Prostate gland (tissue), 2 donors: ENCODE results near the gene TNFSF4.

Experiments
- CTCF ChIP-seq, 4 experiments: fragments of 200-600 bp in 2 of 4; fragments of 450-650 bp in 2 of 4; sonication (generic) in 2 of 4; IDR thresholded peaks; 1 replicate in 3 of 4; 2 replicates in 1 of 4; pipeline ENCODE4 v1.5.1; 2016 to 2019; ENCODE audit warnings: antibody characterized with exemption in 4 of 4, mild to moderate bottlenecking in 2 of 4, moderate library complexity in 2 of 4
- POLR2A ChIP-seq: fragments of 450-650 bp; IDR thresholded peaks from one replicate; pipeline ENCODE4 v1.6.1; 2016; ENCODE audit warnings: antibody characterized with exemption, mild to moderate bottlenecking

DNA sequence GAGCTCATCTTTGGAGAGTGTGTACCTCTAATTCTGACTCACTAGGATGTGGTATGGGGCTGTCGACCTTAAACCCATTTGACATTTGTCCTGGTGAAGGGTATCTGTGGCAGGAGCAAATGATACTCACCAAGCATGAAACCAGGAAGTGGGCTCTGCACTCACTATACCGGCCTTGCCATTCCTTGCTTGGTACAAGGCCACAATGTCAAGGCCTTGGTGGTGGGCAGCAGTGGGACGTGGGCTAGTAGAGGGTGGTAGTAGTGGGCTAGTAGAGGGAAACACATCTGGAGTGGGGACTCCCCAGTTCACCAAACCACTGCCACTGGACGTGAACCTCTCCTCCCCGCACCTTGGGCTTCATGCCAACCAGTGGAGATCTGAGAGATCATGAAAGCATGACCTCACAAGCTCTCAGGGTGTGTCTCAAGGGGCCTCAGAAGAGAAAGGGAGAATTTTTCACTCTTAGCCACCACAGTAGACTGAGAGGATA lies 11.5 kb downstream of the TNFSF4 start:
- no peak for TF ChIP-seq CTCF (IDR thresholded peaks at IDR 0.05)
- no peak for TF ChIP-seq POLR2A
